Measurements from ENCODE around the gene ALDH1B1. TPM values are rescaled to one million over a fixed set of nuclear protein-coding genes. Genes with fewer than 3 reads are reported as not detected.
"Not testable (repeated sequence)": the region's sequence is repeated elsewhere in the genome, so short reads cannot be mapped to it uniquely, and the experiment has no call there.

ALDH1B1 gene
- total RNA-seq, 1 experiment from 2014 or later, result 46.6 TPM

- TF ChIP-seq ZBTB33 (IDR thresholded peaks at IDR 0.05; ENCODE audit: extremely low read depth, insufficient replicate concordance, low read length) (no peak), CEBPB (IDR thresholded peaks at IDR 0.05; ENCODE audit: low read depth) (no peak), CTCF (IDR thresholded peaks at IDR 0.05 in 2 of 3, conservative IDR thresholded peaks at IDR 0.05 in 1 of 3; ENCODE audit: borderline replicate concordance in 1 of 3, insufficient read depth in 1 of 3, low read depth in 2 of 3, low read length in 2 of 3) (no peak), TCF7L2 (IDR thresholded peaks at IDR 0.05; ENCODE audit: borderline replicate concordance, extremely low read depth, insufficient read depth, insufficient read length) (no peak), JUND (IDR thresholded peaks at IDR 0.05) (no peak), POLR2A (IDR thresholded peaks at IDR 0.05; ENCODE audit: borderline replicate concordance, extremely low read depth, insufficient read depth, insufficient read length) (no peak), EZH2 (IDR thresholded peaks at IDR 0.05) (no peak)
Measured at GRCh38 chr9:38376021-38376670, 16.4 kb upstream of the ALDH1B1 start (continued).

GRCh38 chr9:38377336-38378083 lies 15.0 kb upstream of the ALDH1B1 start:
- H2AFZ ChIP-seq (ENCODE audit: low read depth, low read length, poor library complexity, severe bottlenecking); H3K27me3 ChIP-seq (ENCODE audit: insufficient read depth, low read length); H3K36me3 ChIP-seq (ENCODE audit: control insufficient read depth in 1 of 2, insufficient read depth in 2 of 2, low read length in 2 of 2); DNase-seq (ENCODE audit: low read depth, low spot score); H3K9ac ChIP-seq (ENCODE audit: low read length); H3K4me2 ChIP-seq (ENCODE audit: low read length); H3K4me3 ChIP-seq (replicated peaks in 1 of 2; ENCODE audit: low read depth in 1 of 2, low read length in 2 of 2); H3K9me3 ChIP-seq (ENCODE audit: control insufficient read depth in 1 of 2, insufficient read depth in 1 of 2, low read depth in 1 of 2, low read length in 2 of 2); H4K20me1 ChIP-seq (ENCODE audit: insufficient read depth); POLR2A ChIA-PET; H3K9me2 ChIP-seq (ENCODE audit: insufficient read depth); RAD21 ChIA-PET (ENCODE audit: low non-redundant PET in 1 of 2, low total read pairs in 2 of 2, uncharacterized antibody in 2 of 2, unreplicated experiment in 2 of 2); H3K79me2 ChIP-seq (ENCODE audit: insufficient read depth, low read length); H3K27ac ChIP-seq (ENCODE audit: low read depth, low read length); CTCF ChIA-PET; BruUV-seq (replicated peaks); H3K4me1 ChIP-seq (ENCODE audit: control insufficient read depth in 1 of 2, insufficient read depth in 2 of 2, low read length in 2 of 2); intact Hi-C loops (cut with micrococcal nuclease); ATAC-seq: not testable (repeated sequence)

Measured in HCT116 (cell line).